Stimulated activated naive CD8-positive, alpha-beta T cell treated with anti-CD3 and anti-CD28 coated beads, Interleukin-15, Interleukin-2, amounts not matched to agents 100 U/mL and 50 U/mL, for 24 hours (primary cell): Measurements from ENCODE around the gene POFUT2.

Experiments
- ATAC-seq: fragments of 150-1000 bp; cut with Tn5 transposase; one replicate; pipeline ENCODE4 v1.10.0; 2021
- DNase-seq: peaks from one replicate; pipeline ENCODE4 v3.0.0; 2021

POFUT2 gene

DNA sequence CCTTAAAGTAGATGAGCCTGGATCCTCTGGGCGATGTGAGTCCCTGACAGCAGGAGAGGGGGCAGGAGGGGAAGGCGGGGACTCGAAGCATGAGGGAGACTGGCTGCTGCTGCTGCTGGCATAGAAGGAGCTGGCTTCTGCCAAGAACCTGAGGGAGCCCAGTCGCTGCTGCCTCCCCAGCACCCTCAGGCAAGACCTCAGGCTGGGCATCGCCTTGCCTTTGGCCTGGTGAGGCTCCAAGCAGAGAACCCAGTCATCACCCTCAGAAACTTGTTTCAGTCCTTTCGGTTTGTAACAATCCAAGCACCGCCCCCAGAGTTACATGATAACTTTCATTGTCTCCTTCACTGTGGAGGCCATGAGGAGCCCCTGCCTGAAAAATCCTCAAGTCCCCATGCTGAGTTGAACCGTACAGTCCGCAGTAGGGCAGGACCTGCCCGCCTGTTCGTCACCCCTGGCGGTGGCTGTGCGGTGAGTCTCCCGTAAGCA is 38.8 kb downstream of the POFUT2 start:
- DNase-seq (no peak), ATAC-seq (no peak)

DNA sequence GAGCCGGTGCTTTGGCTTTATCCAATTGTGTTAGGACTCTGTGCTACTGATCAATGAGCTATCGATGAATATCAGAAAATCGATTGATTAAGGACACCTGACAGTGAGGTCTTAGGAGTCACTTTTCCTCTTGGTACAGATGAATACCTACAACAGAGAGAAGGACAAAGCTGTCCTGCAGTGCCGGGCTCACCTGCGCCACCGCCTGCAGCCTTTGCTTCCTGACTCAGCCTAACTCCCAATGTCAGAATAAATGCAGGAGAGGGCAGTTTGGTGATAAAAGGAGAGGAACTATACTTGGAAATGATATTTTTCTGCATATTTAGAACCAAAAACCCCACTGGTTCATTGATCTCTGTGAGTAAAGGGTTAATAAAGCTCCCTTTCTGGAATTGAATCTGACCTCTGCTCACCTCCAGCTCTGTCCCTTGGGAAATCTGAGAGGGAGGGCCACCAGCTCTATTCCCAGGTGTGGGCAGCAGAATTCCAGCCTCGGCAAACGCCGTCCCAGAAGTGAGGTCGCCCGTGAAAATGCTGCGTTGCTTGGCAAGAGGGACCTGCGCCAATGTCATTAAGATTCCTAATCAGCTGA is 39.3 kb downstream of the POFUT2 start:
- no peak for DNase-seq
- no peak for ATAC-seq

DNA sequence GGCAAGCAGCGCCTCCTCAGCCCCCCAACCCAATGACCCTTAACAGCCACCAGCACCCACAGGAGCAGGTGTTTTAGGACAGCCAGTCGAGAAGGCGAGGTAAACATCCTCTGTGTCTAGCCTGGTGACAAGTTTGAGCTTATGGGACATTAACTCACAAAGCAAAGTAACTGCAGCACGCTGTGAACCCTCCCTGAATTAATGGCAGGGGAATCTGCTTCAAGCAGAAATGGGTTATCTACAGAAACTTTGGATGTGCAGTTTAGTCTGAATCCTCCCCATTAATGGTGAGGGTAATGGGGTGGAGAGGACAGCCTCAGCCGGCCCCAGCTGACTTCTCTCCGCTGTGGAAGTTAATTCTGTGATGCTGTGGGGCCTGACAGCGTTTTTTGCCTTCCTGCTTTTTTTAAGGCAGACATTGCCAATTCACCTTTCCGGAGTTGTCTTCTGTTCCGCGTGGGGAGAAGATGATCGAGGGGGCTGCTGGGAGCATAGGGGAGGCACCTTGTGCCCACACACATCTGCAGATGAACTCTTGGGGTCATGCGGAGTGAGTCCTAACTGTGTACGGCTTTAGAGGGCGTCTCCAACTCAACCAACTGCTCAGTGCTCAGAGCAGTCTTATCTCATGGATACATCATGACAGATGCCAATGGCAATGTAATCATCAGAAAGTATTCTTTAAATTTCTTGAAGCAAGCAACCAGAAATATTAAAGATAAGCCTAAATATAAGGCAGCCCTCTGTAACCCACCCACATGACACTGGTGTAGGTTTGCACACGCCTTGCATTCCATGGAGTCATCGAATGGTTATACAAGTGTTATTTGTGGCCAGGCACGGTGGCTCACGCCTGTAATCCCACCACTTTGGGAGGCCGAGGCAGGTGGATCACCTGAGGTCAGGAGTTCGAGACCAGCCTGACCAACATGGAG is 41.0 kb downstream of the POFUT2 start:
- no peak for ATAC-seq
- no peak for DNase-seq

DNA sequence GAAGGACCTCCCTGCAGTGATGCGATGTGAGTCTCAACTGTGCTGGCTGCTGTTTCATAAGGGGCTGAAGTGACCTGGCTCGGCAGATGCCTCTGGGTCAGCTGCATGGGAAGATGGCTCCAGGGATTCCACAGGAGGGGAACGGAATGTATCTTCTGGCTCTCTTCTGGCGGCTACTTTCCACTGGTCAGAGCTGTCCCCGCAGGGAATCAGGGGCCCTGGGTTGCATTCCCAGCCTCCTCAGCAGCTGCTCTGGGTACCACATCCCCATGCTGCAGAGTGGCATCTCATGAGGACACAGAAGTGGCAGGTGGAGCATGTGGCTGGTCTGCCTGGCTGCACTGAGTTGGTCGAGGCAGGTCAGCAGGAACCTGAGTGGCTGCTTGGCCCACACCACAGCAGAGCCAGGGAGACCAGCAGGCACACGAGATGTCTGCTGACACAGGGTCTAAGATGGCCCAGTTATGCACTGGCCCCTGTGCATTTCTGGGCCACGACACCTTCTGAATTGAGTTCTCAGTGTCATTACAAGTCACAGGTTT is 42.8 kb downstream of the POFUT2 start:
- DNase-seq (no peak), ATAC-seq (no peak)

DNA sequence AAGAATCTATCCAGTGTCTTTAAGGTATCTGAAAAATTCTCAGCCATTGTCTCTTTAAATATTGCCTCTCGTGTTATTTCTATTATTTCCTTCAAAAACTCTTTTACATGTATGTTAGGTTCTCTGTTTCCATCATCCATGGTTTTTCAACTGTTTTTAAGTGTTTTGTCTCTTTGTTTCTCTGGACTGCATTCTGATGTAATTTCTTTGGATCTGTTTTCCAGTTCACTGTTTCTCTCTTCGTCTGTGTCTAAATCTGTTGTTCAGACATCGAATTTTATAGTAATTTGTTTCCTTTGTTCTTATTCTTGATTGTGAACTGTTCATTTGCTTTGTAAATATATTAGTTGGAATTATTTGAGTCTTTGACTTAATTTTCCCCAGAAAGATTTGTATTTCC is 44.1 kb downstream of the POFUT2 start:
- ATAC-seq = no peak

DNA sequence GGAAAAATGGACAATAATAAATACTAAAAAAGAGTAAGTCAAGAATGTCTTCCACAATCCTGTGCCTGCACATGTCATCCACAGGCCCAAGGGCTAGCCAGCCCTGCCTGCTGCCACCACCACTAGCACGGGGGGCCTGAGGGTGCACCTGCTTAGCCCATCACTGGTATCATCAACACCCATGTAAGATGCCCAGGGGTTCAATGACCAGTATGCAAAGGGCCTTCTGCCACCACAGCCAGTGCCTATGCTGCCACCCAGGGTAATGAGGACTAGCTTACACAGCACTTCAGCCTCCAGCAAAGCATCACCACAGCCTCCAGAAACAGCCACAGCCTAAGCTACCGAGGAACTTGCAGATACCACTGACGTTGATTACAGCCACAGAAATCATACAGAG is 46.3 kb downstream of the POFUT2 start:
- ATAC-seq (no peak), DNase-seq (no peak)

More for the DNA sequence above, 44.1 kb downstream of the POFUT2 start:
- DNase-seq = no peak

DNA sequence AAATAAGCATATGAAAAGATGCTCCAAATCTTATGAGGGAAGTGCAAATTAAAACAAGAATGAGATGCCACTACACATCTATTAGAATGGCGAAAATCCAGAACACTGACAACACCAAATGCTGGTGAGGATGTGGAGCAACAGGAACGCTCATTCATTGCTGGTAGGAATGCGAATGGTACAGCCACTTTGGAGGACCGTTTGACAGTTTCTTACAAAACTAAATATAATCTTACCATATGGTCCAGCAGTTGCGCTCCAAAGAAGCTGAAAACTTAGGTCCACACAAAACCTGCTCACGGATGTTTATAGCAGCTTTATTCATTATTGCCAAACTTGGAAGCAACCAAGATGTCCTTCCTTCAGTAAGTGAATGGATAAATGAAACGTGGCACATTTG is 50.3 kb downstream of the POFUT2 start:
- DNase-seq = no peak
- no peak for ATAC-seq

DNA sequence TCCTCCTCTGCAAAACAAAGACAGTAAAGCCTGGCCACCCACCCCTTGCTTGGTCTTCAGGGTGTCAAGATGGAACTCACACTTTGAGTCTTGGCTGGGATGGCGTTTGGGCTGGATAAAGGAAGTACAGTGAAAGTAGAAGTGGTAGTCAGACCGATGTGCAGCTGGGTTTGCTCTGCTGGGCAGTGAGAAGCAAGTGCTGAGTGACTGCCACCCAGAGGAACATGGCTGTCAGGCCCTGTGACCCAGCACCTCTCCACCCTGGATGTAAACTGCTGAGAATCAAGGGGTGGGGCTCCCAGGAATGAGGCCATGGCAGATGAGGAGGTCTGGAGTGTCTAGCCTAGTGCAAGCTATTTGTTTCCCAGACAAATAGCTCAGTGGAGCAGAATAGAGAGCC is 51.2 kb downstream of the POFUT2 start:
- no peak for ATAC-seq
- DNase-seq = no peak

DNA sequence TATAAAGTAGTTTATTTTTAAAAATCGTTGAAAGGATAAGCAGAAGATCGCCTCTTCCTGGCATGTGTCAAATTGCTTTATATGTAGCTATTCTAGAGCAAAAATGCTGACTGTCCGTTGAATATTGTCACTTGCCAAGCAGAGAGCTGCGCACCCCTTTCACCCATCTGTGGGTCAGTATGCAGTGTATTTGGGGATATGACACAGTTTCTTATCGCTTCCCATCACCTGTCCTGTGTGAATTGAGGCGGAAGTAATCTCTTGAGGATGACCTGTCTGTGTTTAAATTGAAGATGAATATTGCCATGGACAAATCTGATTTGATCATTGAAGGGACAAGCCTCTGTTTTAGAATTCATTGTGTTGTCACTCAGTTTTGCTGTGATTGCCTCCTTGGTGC is 52.2 kb downstream of the POFUT2 start:
- DNase-seq (no peak), ATAC-seq (no peak)

DNA sequence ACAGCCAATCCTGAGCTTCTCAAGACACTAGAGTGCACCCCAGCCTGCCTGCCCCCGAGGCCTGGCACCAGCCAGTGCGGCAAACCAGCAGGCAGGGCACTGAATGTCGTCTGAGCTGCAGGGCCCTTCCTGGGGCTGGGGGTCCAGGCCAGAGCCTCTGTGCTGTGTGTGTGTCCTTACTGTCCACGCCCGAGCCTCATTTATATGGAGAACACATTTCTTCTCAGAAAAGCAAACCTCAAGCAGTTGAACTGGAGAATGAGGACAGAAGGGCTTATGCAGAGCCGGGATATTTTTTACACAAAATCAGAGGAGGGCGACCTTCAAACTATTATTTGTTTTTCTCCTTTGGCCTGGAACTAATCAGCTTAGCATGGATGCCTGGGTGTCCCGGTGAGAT is 52.7 kb downstream of the POFUT2 start:
- no peak for DNase-seq
- no peak for ATAC-seq

DNA sequence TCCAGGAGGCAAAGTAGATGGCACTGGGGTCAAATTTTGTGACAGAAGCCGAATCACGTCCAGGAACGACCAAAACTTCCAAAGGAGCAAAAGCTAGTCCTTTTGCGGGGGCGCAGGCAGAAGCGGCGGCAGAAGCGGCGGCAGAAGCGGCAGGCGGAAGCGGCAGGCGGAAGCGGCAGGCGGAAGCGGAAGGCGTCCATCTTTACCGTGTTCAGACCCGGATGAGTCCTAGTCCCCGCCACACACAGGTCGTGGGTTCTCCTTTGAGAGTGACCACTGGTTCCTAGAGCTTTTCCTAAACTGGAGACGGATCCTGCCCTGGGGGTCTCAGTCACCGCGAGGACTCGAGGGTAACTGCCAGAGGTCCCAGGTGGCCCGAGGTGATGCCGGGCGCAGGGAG is 53.6 kb downstream of the POFUT2 start:
- DNase-seq = no peak

DNA sequence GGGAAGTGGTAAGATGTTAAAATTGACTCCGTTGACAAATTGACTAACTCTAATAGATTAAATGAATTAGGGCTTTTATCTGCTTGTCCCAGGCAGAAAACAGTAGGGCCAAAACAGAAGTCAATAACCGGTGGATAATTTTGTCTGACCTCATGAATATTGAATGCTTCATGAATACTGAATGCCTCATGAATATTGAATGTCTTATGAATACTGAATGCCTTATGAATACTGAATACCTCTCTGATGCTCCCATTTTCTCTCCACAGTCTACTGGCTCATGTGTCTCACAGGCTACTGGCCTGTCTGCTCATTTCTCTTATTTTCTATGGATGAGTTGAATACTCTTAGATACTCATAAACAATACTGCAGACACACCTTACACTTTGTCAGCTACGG is 56.0 kb downstream of the POFUT2 start:
- ATAC-seq = no peak
- DNase-seq = no peak

More for the DNA sequence above, 53.6 kb downstream of the POFUT2 start:
- no peak for ATAC-seq

DNA sequence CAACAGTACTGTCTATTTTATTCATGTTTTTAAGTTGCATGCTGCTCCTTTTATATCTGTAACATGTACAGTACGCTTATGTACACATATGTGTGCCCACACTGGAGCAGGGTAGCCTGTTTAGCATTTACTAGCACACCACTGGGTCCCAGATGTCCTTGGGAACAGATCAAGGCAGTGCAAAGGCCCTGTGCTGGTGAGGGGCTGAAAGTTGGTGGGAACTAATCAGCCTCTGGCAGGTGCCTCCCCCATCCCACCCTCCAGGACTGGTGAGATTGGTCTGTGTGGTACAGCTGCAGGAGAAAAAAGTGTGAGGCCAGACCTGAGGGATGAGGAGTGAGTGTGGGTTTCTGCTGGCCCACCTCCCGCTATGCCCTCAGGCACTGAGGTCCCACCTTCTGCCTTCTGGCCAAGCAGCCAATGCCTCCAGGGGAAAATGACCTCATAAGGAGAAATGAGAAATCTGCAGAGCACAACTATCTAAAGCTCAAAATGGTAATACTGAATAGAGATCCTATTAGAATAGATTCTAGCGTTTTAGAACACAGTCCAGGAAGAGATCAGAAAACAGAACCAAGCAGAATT is 58.9 kb downstream of the POFUT2 start:
- no peak for ATAC-seq
- DNase-seq = no peak

DNA sequence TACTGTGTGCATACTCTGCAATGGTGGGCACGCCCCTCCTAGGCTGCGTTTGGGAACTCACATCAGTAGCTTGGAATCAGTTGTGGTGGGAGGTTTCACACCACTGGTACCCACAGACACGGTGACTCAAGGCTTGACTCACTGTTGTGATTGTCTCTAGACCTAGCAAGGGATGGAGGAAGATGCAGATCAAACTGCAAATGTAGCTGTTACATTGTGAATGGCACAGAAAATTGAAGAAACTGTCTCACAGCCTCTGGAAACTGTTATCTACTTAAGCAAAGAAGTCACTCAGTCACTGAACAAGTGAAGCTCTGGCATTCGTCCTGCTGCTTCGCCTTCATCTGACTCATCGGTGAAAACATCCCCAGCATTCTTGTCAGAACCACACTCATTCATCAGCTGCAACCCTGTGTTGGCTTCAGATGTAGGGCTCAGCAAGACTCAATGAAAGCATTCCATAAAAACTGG is 59.5 kb downstream of the POFUT2 start:
- DNase-seq (peak; percentile 77), ATAC-seq (peak; percentile 97)

DNA sequence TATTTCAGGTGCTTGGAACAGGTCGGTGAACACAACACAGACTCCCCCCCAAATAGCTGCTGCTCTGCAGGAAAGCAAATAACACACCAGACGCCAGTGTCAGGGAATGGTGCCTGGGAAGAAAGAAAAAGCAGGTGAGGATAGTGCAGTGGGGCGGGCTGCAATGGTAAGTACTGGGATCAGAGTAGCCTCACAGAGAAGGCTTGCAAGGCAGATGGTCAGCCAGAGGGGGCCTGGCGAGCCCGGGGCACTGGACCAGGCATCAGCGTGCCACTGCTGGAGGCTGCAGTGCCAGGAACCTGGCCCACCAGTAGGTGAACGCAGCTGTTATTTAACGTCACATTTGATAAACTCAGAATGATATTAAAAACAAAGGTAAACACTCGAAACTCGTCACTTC is 60.0 kb downstream of the POFUT2 start:
- no peak for DNase-seq
- ATAC-seq = no peak

DNA sequence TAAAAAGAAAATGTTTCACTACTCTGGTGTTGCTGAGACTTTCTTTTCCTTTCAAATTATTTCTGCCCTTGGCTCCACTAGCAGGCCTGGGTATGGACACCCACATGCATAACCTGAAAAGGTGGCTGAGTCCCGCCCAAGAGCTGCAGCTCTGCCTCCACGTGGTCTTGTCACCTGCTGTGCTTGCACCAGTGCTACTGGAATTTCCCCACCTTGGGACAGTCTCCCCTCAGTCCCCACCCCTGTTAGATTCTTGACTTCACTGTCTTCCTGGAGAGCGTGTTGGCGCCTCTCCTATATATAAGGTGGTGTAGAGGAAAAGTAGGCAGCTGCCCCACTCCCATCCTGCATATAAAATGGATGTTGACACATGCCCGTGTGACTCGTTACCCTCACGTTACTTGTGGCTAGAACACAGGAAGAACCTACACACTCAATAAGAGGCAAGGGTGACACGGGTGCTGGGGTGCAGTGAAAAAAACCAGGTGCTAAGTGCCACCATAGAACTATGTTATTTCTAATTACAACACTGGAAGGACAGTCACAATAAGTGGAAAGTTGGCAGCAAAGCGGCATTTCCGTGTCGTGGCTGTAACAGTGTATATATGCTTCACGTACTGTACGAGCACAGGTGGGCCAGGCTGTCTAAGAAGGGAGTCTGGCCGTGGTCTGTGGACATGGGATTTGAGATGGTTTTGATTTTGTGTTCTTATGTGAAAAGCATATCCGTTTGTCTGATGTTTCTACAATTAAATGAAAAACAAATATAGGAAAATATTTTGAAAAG is 61.0 kb downstream of the POFUT2 start:
- DNase-seq = no peak

DNA sequence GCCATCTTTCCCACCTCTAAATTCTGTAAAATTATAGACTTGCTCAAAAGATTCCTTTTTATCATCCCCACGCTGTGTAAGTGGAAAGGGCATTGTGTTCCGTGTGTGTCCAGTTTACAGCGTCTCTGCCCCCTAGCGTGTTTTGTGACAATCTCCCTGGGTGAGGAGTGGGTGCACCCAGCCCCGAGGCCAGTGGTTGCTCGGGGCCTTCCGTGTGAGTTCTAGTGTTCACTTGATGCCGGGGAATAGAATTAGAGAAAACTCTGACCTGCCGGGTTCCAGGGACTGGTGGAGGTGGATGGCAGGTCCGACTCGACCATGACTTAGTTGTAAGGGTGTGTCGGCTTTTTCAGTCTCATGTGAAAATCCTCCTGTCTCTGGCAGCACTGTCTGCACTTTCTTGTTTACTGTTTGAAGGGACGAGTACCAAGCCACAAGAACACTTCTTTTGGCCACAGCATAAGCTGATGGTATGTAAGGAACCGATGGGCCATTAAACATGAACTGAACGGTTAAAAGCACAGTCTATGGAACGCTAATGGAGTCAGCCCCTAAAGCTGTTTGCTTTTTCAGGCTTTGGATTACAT is 61.9 kb downstream of the POFUT2 start:
- no peak for DNase-seq
- no peak for ATAC-seq

More for the DNA sequence above, 61.0 kb downstream of the POFUT2 start:
- peak; percentile 12 for ATAC-seq

DNA sequence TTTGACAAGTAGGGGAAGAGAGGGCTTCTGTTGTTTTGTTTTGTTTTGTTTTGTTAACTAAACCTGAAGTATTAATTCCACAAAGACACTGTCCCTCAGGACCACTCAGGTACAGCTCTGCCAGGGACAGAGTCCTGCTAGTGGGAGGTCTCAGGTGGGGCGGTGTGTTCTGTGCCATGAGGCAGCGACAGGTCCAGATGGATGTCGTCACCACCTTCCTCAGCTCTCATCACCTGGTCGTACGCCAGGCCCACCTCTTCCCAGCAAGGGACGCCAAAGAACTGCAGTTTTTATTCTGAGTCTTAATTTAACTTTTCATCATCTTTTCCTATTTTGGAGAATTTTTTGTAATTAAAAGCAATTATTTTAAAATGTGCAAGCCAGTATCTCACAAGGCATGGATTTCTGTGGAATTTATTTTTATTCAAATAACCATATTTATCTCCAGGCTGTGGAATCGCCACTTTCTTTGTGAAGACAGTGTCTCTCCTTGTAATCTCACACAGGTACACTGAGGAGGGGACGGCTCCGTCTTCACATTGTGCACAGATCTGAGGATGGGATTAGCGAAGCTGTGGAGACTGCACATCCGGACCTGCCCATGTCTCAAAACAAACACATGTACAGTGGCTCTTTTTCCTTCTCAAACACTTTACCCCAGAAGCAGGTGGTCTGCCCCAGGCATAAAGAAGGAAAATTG is 62.5 kb downstream of the POFUT2 start:
- DNase-seq = no peak
- ATAC-seq = no peak

DNA sequence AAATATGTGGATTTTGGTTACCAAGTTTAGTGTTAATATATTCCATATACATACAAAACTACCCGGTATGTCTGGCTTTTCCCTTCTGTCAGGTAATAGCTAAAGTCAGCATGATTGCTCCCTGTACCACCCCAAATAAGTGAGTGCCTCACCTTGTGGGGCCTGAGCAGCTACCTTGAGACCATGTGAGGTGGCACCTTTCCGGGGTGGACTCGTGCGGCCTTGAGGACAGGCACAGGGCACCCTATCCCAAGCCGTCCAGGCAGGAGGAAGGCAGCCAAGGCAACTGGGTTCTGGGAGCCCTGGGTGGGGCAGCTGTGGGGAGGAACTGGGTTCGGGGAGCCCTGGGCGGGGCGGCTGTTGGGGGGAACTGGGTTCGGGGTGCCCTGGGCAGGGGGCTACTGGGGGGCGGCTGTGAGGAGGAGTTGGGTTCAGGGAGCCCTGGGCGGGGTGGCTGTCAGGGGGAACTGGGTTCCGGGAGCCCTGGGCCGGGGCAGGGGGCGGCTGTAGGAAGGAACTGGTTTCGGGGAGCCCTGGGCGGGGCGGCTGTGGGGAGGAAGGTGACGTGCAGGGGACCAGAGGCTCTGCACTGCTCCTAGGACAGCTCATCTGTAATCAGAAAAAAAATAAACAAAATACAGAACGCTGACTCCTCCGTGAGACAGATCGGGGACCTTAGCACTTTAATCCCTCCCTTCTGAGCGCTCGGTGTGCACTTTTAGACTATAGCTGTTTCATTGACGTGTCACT is 63.3 kb downstream of the POFUT2 start:
- DNase-seq (no peak), ATAC-seq (no peak)
